Right lobe of liver (tissue), 4 donors: ENCODE measurements around the gene GPRASP1.
"Not testable (repeated sequence)": the region's sequence is repeated elsewhere in the genome, so short reads cannot be mapped to it uniquely, and the experiment has no call there.

Experiments used
- CTCF ChIP-seq, 4 donors: fragments of 200-600 bp in 3 of 4; fragments of 450-650 bp in 1 of 4; IDR thresholded peaks; one replicate each; pipeline versions ENCODE4 v1.5.1 to v1.8.0; 2016 to 2022; ENCODE audit warnings: antibody characterized with exemption in 4 of 4, mild to moderate bottlenecking in 2 of 4
- POLR2A ChIP-seq: fragments of 450-650 bp; IDR thresholded peaks from one replicate; pipeline ENCODE4 v1.6.1; 2017; ENCODE audit warnings: antibody characterized with exemption, mild to moderate bottlenecking
- donor health status: DM: no; HTN: no; CAD: no.
- donor health status: DM: no; HTN: no; CAD: no.
- donor health status: DM: no; HTN: yes; CAD: no.

- not testable (repeated sequence) for TF ChIP-seq CTCF (IDR thresholded peaks at IDR 0.05); POLR2A
These were observed 26.2 kb downstream of the GPRASP1 start for GRCh38 chrX:102677479-102677878.
